ENCODE results near the gene ITGA2.

ITGA2 gene

DNA sequence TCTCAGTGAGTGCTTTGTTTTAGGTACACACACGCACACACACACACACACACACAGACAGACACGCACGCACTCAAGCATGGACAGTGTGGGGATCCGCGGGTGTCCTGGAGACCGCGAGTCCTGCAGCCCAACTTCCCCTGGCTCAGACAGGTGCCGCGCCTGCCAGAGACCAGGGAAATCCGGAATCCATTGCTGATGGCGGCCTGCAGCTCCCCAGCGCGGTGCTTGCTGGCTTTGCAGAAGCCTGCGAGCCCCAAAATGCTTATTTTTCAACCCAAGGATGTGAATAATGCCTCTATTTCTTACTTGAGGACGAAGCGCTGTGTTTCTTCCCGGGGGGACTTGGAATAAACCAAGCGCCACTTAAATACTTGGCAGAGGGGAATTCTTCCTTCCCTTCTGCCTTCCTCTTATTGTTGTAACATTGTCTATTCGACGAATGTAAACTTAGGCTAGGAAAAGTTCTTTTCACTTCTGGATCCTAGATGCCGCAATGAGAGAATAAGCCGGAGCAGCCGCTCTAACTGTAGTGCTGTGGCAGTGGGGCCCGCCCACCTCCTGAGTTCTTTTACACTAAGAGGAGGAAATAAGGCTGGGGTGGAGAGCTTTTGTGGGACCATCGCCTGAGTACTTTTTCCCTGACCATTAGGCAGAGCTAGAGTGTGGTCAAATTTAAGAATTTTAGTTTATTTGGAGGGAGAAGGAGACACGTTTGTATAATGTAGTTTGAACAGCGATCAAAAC, 802 bp downstream of the ITGA2 start:
- DNase-seq, result peak in 1 of 2 donors; percentile 21

DNA sequence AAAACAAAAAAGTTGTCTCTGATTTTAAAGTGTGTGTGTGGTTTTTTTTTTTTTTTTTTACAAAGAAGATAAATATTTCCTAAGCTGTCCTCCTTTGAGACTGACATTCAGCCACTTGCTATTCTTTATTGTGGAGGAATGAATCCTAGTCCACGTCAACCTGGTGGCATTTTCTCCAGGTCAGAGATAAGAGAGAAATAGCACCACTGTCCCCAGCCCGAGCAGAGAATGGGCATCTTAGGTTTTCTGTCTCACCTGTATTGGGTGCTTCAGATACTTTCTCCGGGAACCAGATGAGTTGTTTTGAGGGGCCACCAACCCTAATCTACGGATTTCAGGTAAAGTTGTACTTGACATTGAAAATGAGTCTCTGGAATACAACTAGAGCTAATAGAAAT, 1.4 kb downstream of the ITGA2 start:
- no peak for DNase-seq

DNA sequence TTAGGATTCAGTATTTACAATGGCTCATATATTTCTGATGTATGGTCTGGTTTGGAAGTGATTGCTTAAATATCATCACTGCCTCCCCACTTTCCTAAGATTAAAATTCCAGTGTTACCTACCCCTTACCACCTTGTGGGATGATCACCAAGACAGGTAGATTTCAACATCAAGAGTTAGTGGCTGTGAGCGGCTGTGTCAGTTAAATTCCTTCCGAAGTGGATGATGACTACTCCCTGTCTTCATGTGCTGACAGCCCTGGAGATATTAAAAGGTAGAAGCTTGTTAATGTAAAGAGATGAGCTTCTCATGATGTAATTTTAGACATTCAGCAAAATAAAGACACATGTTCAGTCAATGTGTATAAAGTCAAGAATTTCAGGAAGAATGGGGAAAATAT, 4.2 kb downstream of the ITGA2 start:
- no peak for DNase-seq

DNA sequence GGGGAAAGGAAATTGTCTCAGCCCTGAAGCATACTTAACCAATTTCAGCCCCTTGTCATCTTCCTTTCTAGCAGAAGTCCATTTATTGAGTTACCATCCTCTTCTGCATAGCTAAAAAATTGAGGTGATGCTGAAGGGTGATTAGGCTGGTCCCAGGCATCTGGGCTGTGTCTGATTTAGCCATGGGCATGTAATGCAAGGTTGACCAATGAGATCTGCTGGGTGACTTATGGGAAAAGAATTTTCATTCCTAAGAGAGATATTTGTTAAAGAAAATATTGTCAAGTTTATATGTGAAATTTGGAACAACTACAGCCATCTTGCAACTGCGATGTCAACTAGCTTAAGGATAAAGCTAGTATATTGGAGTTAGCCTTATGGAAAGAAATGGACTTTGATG, 5.1 kb downstream of the ITGA2 start:
- no peak for DNase-seq

DNA sequence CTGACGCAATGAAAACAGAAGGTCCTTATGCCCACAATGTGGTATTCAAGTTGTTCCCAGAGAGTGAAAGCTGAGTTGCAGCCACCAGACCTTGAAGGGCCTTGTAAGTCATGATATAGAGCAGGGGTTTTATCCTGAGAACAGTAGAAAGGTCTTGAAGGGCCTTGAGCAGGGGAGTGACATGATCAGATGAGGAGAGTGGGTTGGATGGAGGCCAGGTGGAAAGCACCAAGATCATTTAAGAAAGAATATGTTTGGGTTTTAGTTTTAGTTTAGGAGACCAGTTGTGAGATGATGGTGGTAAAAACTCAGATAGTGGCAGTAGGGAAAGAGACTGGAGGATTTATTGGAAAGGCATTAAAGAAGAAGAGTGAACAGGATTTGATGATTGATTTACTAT, 5.9 kb downstream of the ITGA2 start:
- no peak for DNase-seq

DNA sequence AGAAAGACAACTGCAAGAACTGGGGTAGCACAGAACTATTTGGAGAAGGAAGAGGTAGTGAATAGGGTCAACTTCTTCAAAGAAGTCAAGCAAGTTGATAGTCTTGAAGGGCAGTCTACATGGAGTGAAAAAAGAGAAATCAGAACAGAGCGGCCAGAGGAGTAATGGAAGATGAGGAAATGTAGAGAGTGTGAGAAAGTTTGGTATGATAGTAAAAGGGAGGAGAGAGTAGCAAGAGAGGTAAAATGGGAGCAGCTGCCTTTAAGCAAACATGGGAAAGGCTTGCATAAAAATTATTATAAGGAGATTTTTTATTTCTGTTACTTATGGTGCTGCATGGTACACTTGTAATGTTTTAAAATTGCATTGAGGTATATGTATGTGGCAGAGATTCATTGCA, 6.8 kb downstream of the ITGA2 start:
- no peak for DNase-seq

DNA sequence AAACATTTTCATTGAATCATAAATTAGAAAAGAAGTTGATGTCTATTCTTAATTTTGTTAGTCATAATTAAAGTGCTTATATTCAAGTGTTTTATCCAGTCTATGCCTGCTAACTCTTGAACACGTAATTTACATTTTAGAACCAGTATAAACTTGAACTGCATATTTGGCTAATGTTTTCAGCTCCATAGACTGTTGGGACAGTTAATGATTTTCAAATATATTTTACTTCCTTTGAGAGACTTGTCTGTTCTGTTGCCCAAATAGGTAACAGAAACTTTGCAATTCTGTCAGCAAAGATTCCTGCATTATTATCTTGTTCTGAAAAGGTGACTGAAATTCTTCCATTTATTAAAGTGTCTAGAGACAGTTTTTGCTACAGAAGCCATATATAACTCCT, 7.8 kb downstream of the ITGA2 start:
- no peak for DNase-seq

DNA sequence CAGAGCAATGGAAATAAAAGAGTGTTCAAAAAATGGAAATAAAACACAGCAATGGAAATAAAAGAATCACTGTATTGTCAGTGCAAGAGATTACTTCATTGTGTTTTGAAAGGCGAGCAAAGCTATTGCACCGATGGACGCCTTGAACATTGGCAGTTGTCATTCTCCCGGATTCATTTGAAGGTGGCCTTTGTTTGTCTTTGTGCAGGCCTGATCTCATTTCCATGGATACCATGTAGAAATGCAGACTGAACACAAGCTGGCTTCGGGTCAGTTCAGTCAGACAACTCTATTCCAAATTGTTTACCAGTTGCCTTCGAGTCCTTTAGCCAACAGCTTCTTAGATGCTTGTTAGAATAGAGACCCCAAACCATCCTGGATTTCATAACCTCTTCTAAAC, 8.3 kb downstream of the ITGA2 start:
- DNase-seq, result no peak

DNA sequence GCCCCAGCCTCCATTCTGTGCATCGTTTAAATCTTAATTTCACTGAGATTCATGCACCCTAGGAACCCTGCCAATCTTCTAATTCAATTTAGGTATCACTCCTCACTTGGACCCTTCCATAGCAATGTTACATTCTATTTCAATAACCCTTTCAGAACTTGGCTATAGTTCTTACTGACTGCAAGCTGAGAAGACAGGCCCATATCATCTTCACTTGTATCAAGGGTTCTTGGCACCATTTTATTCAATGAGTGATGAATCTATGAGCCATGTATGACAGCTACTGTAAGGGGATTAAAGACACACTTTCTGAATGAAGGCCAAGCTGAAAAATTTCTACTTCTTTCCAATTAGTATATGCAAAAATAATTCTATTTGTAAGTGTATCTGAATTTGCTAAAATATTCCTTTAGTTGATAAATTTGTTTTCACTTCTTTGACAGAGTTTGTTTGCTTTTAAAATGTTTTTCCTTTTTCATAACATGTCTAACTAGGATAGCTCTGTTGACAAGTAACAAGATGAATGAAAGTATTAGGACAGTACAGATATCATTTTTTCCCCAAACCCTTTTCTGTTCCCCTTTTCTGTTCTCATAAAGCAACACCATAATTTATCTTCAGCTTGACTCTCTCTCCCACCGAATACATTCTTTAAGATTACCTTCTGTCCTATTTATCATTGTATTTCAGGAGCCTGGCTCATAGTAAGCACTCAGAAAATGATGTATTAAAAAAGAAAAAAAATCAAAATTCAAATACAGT, 9.6 kb downstream of the ITGA2 start:
- DNase-seq, result no peak

DNA sequence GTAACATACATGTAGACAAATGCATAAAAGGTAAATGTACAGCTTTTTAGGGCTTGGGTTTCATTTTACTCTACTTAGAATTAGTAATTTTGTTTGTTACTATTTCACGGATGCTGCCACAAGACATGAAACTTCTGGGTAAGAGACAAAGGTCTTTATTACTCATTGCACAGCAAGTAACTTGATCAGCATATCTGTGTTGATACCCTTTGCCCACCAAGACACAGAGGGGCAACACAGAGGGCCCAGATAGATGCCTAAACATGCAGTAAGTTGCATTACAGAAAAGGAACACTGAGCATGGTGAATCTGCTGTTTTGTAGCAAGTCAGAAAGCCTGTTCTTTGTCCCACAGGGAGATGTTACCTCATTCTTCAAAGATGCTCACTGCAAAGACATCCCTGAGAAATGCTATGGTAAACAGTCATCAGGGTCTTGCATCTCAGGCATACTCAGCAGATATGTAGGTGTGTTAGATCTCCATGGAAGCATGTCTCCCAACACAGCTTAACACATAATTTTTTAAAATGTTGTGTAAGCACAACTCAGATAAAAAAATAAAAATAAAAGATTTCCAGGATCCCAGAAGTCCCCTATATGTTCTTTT, 10.3 kb downstream of the ITGA2 start:
- no peak for DNase-seq

DNA sequence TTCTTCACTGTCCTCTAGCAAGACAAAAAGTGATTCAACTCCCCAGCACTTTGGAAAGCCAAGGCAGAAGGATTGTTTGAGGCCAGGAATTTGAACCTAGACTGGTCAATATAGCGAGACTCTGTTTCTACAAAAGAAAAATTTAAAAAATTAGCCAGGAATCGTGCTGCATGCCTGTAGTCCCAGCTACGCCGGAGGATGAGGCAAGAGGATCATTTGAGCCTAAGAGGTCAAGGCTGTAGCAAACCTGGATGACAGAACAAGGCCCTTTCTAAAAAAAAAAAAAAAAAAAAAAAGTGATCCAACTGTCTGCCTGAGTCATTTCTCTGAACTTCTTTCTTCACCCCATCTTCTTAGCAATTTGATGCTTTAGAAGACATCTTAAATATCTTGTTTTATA, 12.4 kb downstream of the ITGA2 start:
- DNase-seq, result no peak

DNA sequence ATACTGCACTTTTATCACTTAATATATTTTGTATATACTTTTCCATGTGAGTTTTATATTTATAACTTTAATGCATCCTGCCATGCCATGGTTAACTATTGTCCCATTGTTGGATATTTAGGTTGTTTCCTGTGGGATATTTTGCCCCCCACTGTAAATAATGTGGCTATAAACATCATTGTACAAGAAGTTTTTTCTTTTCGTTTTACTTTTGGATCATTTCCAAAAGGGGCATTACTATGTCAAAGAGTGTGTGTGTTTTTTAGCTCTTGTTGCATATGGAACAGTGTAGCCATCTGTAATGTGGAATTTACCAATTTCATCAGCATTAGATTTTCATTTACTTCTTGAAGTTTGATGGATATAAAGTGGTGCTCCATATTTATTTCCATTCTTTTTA, 13.3 kb downstream of the ITGA2 start:
- no peak for DNase-seq

DNA sequence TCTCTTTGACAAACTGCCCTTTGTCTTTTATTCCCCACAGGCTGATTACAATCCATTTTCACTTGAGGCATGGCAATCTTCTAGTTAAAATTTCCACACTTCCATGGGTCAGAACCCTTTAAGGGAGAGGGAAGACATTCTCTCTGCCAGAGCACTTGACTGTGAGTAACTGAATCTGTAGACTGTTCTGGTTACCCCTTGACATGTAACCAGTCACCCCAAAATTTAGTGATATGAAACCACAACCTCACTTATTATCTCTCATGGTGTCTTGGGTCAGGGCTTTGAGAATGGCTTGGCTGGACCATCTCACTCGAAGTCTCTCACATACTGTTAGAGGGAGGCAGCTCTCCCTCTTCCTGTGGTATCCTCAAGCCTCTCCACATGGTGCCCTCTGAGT, 14.0 kb downstream of the ITGA2 start:
- no peak for DNase-seq

DNA sequence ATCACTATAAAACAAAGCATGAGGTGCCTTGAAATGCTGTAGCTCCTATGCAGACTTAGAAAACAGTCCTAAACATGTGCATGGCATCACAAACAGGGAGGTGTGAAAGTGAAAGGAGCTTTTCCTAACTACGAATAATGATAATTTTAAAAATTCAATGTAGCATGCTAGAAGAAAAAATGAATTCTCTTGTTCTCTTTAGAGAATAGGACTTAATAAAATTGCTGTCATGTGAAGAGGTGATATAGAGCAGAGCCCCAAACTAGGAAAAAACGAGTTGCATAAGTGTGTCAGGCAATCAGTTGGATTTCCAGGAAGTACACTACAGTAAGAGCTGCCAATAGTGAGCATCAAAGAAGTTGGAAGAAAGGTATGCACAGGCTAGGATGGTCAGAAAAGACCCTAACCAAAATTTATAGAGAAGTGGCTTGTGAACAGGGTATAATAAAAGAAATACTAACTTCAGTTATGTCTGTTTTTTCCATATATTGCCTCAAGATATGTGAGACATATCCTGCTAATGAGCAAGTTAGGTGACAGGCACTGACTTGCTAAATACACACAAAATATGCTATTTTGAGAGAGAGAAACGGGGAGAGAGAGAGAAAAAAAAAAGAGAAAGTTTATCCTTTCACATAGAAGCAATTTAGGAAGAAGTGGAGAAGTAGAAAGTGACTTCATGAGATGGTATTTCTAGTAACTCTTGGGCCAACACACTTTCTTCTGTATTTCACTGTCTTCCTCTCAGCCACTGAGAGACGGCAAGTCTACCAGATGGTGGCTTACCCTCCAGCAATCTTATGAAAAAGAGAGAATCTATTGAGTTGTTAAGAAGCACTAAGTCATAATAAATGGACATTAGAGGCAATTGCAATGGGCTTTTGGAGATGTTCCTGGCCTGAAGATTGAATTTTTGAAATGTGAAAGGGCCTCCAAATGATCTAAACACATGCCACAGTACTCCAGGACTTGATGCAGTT, 18.0 kb downstream of the ITGA2 start:
- no peak for DNase-seq

DNA sequence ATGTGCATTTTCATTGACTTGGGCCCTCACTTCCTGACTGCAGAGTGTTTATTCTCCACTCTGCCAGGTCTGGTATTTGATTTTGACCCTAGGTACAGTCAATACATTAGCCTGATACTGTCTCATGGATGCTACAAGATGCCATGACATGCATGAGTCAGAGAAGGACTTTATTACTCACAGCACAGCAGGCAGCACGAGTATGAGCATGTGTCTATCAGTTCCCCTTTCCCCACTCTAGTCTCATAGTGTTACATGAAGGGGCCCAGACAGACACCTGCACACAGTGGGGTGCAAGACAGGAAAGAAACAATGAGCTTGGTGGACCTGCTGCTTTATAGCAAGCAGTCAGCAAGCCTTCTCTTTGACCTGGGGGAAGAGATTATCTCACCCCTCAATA, 19.6 kb downstream of the ITGA2 start:
- peak; percentile 61 to 79 for DNase-seq

DNA sequence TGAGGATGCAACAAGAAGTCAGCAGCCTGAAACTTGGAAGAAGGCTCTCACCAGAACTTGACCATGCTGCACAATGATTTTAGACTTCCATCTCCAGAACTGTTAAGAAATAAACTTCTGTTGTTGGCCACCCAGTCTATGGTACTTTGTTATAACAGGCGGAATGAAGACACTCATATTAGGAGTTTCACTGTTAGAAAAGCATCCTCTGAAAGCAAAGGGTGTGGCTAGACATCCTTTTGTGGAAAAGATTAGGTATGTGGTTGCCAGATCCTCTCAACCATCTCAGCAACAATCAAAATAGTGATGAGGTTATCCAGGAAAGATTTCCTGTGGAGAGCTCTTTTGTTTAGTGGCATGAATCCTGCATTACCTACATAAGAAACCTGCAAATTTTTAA, 20.7 kb downstream of the ITGA2 start:
- DNase-seq, result no peak

DNA sequence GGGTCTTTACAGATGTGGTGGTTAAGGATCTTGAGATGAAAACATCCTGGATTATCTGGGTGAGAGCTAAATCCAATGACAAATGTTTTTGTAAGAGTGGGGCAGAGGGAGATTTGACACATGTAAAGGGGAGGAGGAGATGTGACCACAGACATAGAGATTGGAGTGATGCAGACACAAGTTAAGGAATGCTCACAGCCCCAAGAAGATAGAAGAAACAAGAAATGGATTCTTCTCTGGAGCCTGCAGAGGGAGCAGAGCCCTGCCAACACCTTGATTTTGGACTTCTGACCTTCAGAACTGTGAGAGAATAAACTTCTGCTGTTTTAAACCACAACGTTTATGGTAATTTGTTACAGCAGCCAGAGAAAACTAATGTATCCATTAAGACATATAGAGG, 21.7 kb downstream of the ITGA2 start:
- no peak for DNase-seq

DNA sequence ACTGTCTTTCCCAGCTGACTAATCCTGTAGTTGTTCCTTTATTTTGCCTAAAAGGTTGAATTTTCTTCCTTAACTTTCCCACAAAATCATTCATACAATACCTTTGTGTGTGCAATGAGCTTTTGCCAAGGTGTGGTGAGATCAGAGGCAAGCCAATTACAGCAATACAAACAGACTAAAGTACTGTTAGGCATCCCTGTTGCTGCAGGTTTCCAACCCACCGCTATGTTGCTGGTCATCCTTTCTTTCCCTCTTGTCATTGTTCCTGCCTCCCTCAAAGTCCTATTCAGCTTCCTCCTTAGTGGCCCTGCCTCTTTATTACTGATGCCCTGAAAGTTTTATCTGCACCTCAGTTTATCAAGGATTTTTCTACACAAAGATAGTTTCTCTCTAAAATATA, 22.1 kb downstream of the ITGA2 start:
- no peak for DNase-seq

DNA sequence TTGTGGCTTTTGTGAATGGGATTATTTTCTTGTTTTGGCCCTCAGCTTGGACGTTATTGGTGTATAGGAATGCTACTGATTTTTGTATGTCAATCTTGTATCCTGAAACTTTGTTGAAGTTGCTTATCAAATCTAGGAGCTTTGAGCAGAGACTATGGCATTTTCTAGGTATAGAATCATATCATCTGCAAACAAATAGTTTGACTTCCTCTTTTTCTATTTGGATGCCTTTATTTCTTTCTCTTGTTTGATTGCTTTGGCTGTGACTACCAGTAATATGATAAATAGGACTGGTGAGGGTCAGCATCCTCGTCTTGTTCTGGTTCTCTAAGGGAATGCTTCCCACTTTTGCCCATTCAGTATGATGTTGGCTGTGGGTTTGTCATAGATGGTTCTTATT, 24.7 kb downstream of the ITGA2 start:
- DNase-seq, result no peak

DNA sequence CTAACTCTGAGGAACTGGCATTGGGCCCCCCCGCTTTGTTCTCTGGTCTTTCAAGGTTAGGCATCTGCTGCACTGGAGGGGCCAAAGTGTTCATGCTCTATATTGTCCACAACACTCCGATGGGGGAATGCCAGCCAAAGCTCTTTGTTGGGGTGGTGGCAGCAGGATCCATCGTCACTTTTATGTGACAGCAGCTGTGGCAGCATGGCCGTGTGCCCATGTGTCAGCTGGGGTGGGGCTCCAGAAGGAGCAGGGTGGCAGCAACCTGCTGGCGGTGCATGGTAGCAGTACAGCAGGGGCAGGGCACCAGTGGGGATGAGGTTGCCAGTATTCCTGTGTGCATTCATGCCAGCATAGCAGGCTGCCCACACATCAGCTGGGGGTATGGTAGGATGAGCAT, 28.2 kb downstream of the ITGA2 start:
- no peak for DNase-seq

DNA sequence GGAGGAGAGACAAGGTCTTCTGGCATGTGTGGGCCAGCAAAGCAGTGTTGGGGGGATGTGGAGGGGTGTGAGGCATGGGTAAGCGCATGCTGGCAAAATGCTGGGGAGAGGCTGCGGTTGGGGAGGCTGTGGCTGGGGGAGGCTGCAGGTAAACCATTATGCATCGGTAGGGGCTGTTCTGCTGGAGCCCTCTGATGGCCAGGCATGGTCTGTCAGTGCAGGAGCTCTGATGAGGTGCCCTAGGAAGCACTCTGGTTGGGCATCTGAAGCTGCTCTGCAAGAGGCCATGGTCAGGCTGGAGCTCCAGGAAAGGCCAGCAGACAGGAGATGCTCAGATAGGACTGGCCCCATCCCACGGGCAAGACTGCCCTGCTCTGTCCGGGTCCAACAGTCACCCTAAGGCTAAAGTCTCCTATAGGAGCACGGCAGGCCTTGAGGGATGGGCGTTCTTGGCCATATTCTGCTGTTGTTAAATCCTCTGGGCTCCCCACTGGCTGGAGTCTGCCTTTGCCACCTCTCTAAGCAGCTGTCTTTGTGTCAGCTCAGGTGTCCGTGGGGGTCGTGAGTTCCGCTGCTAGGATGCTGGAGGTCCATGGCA, 28.7 kb downstream of the ITGA2 start:
- no peak for DNase-seq

DNA sequence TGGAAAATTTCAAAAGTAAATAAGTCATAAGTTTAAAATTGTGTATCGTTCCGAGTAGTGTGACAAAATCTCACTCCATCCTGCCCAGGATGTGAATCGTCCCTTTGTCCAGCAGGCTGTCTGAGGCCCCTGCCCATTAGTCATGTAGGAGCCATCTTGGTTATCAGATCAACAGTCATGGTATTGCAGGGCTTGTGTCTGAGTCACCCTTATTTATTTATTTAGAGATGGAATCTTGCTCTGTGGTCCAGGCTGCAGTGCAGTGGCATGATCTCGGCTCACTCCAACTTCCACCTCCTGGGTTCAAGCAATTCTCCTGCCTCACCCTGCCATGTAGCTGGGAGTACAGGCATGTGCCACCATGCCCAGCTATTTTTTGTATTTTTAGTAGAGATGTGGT, 30.2 kb downstream of the ITGA2 start:
- DNase-seq, result no peak
